SH-SY5Y (cell line): ENCODE measurements around the gene PHACTR1.

ENCODE experiments used
- GATA2 ChIP-seq: IDR thresholded peaks from 2 replicates; pipeline ENCODE4 v1.6.1; 2011; ENCODE audit warnings: mild to moderate bottlenecking, low read depth, low read length
- GATA3 ChIP-seq: IDR thresholded peaks from 2 replicates; pipeline ENCODE4 v1.6.1; 2011; ENCODE audit warnings: low read depth, mild to moderate bottlenecking, low read length, moderate library complexity

DNA sequence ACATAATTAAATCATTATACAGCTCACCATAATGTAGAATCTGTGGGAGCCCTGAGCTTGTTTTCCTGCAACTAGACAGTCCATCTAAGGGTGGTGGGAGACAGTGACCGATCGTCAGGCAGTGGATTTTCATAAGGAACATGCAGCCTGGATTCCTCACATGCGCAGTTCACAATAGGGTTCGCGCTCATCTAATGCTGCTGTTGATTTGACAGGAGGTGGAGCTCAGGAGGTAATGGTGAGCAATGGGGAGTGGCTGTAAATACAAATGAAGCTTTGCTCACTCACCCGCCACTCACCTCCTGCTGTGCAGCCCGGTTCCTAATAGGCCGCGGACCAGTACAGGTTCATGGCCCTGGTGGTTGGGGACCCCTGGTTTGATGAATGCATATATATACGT is 470.3 kb downstream of the PHACTR1 start:
- no peak for TF ChIP-seq GATA3
- TF ChIP-seq GATA2: no peak
